Right lobe of liver (tissue), 6 donors: ENCODE data around the gene AKNA. TPM values are rescaled to one million over a fixed set of nuclear protein-coding genes. Genes with fewer than 3 reads are reported as not detected.

Experiments
- ATAC-seq, 4 donors: fragments of 200-7000 bp; cut with Tn5 transposase; one replicate each; pipeline ENCODE4 v1.9.1; 2020; ENCODE audit warnings: mild to moderate bottlenecking in 4 of 4, moderate library complexity in 4 of 4
- DNase-seq, 3 donors: peaks; one replicate each; pipeline ENCODE4 v3.0.0-alpha.2; 2020
- H3K27ac ChIP-seq, 3 donors: fragments of 200-600 bp; one replicate each; pipeline ENCODE4 v1.8.0; 2022
- H3K27me3 ChIP-seq, 2 donors: fragments of 200-600 bp; one replicate each; pipeline ENCODE4 v1.8.0; 2022
- H3K36me3 ChIP-seq, 4 donors: fragments of 200-600 bp; sonication (generic) in 1 of 4; one replicate each; pipeline versions ENCODE4 v1.5.1 to v1.8.0; 2017 to 2022; ENCODE audit warnings: control low read depth in 1 of 4
- H3K4me1 ChIP-seq, 4 donors: fragments of 200-600 bp; sonication (generic) in 1 of 4; one replicate each; pipeline versions ENCODE4 v1.5.1 to v1.8.0; 2017 to 2022; ENCODE audit warnings: control low read depth in 1 of 4
- H3K4me3 ChIP-seq, 3 donors: fragments of 200-600 bp; one replicate each; pipeline ENCODE4 v1.8.0; 2022
- H3K9me3 ChIP-seq, 4 donors: fragments of 200-600 bp; sonication (generic) in 1 of 4; one replicate each; pipeline versions ENCODE4 v1.5.1 to v1.8.0; 2017 to 2022; ENCODE audit warnings: control low read depth in 1 of 4
- CTCF ChIP-seq, 4 donors: fragments of 200-600 bp in 3 of 4; fragments of 450-650 bp in 1 of 4; IDR thresholded peaks; one replicate each; pipeline versions ENCODE4 v1.5.1 to v1.8.0; 2016 to 2022; ENCODE audit warnings: antibody characterized with exemption in 4 of 4, mild to moderate bottlenecking in 2 of 4
- POLR2A ChIP-seq: fragments of 450-650 bp; IDR thresholded peaks from one replicate; pipeline ENCODE4 v1.6.1; 2017; ENCODE audit warnings: antibody characterized with exemption, mild to moderate bottlenecking
- WGBS: methylation state at CpG from one replicate; pipeline ENCODE4 v1.1.6; 2018; ENCODE audit warnings: low coverage, low lambda C conversion rate; ENCODE audit not compliant: insufficient coverage; ENCODE audit errors: missing lambda C conversion rate; 5-methylcytosine and 5-hydroxymethylcytosine counted together
- intact Hi-C, 2 donors: fragments of 100-400 bp; cut with DNase I; formaldehyde crosslinking; loops; one replicate each; pipeline versions ENCODE4 v1.11.2 to v1.14.1; 2022
- total RNA-seq, 6 experiments: library from RNA; depleted of rRNA in 2 of 6; stranded (reverse); fragments of >200 nt in 2 of 6; fragmentation: NEBNext Ultra II Directional in 3 of 6; extraction: Animal tissue kit (Norgen Biotek cat#: 25700) in 3 of 6; gene quantifications; one replicate each; pipeline versions ENCODE4 v1.1.0 to v1.2.4, GENCODE V29; 2016 to 2023
- donor health status: DM: no; HTN: yes; CAD: no.
- donor health status: DM: no; HTN: no; CAD: no.
- donor health status: DM: no; HTN: no; CAD: no.
- donor health status: DM: no; HTN: yes; CAD: no.
- donor health status: DM: no; HTN: yes; CAD: no.

Gene AKNA
- total RNA-seq, 6 experiments from 2014 or later = 4.7 to 15.1 (median 9.8) TPM

GRCh38 chr9:114383521-114384231, 4.1 kb downstream of the AKNA start:
- H3K4me1 ChIP-seq = peaks cover 0 to 59% (median 24%) of the 10 kb centered on the region in 4 donors
- H3K36me3 ChIP-seq = peaks cover 0 to 16% (median 4%) of the 10 kb centered on the region in 4 donors
- peak in 1 of 3 donors; percentile 37 for DNase-seq
- TF ChIP-seq CTCF (IDR thresholded peaks at IDR 0.05) (no peak), POLR2A (no peak)
- no peaks in the 10 kb centered on the region for H3K27me3 ChIP-seq
- intact Hi-C loops = no loop called here
- ATAC-seq = no peak
- H3K9me3 ChIP-seq = no peaks in the 10 kb centered on the region
- peak overlapping the region; percentile 21 to 62 (median 38) for H3K27ac ChIP-seq
- WGBS = 47% methylated on average over 8 of the region's 8 CpGs
- H3K4me3 ChIP-seq = no peak overlapping the region

DNA sequence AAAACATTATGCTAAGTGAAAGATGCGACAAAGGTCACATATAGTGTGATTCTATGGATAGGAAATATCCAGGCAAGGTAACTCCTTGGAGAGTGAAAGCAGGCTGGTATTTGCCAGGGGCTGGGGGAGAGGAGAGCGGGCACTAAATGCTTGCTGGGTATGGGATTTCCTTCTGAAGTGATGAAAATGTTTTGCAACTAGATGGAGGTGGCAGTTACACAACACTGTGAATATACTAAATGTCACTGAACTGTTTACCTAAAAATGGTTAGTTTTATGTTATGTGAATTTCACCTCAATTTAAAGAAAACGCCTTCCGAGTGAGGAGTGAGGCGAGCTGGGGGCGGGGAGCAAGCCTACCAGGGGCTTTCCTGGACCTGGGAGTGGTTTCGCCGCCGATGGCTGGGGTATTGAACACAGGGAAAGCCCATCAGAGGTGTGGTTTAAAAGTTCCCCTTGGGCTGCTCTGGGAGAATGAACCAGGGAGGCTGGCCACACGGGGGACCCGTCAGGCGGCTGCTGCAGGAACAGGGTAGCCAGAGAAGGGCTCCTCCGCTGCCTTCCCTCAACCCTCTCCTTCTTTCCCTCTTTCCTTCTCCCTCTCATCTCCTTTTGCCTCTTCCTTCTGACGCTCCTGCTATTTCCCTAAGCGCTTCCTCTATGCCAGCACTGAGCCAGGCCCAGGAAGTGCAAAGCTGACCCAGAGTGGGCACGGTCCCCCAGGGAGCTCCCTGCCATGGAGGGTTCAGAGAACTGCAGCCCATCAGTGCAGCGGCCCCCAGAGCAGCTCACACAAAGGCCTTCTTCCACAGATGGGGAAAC, 4.9 kb downstream of the AKNA start:
- no peaks in the 10 kb centered on the region for H3K9me3 ChIP-seq
- ATAC-seq (no peak), DNase-seq (peak in 2 of 3 donors; percentile 38 to 61)
- peaks cover 0 to 52% (median 24%) of the 10 kb centered on the region in 4 donors for H3K4me1 ChIP-seq
- WGBS = 33% methylated on average over 13 of the region's 17 CpGs
- no peaks in the 10 kb centered on the region for H3K27me3 ChIP-seq
- H3K36me3 ChIP-seq = peaks cover 0 to 16% (median 4%) of the 10 kb centered on the region in 4 donors
- intact Hi-C loops = no loop called here
- TF ChIP-seq POLR2A (no peak), CTCF (IDR thresholded peaks at IDR 0.05) (peak in 1 of 4 donors; percentile 6)
- H3K27ac ChIP-seq = peak overlapping the region; percentile 21 to 62 (median 38)
- H3K4me3 ChIP-seq = no peak overlapping the region

- H3K9me3 ChIP-seq = no peaks in the 10 kb centered on the region
- H3K27me3 ChIP-seq = no peaks in the 10 kb centered on the region
- DNase-seq = no peak
- no peak overlapping the region for H3K4me3 ChIP-seq
- 88% methylated on average over 4 of the region's 5 CpGs for WGBS
- ATAC-seq = no peak
- TF ChIP-seq CTCF (IDR thresholded peaks at IDR 0.05) (no peak), POLR2A (no peak)
- intact Hi-C loops = no loop called here
- H3K27ac ChIP-seq = no peak overlapping the region
- peaks cover 0 to 30% (median 5%) of the 10 kb centered on the region in 4 donors for H3K36me3 ChIP-seq
- H3K4me1 ChIP-seq = peaks cover 0 to 16% (median 8%) of the 10 kb centered on the region in 4 donors
Measured at GRCh38 chr9:114378883-114379282, 8.9 kb downstream of the AKNA start.

- no peak overlapping the region for H3K27ac ChIP-seq
- peak in 1 of 3 donors; percentile 25 for DNase-seq
- peaks cover 0 to 9% (median 3%) of the 10 kb centered on the region in 4 donors for H3K4me1 ChIP-seq
- H3K36me3 ChIP-seq = peaks cover 0 to 31% (median 6%) of the 10 kb centered on the region in 4 donors
- no peak for ATAC-seq
- intact Hi-C loops = no loop called here
- H3K4me3 ChIP-seq = no peak overlapping the region
- TF ChIP-seq CTCF (IDR thresholded peaks at IDR 0.05) (no peak), POLR2A (no peak)
- H3K27me3 ChIP-seq = no peaks in the 10 kb centered on the region
- 96% methylated on average over 7 of the region's 8 CpGs for WGBS
- H3K9me3 ChIP-seq = no peaks in the 10 kb centered on the region
Measured at GRCh38 chr9:114378016-114378415, 9.8 kb downstream of the AKNA start.
